Psoas muscle (tissue), 8 donors: ENCODE data around the gene STK40. TPM values are rescaled to one million over a fixed set of nuclear protein-coding genes. Genes with fewer than 3 reads are reported as not detected.

Experiments used
- ATAC-seq, 4 donors: fragments of 200-7000 bp; cut with Tn5 transposase; one replicate each; pipeline ENCODE4 v1.9.1; 2020; ENCODE audit warnings: moderate library complexity in 3 of 4, mild to moderate bottlenecking in 2 of 4
- DNase-seq, 2 donors: peaks; one replicate each; pipeline ENCODE4 v3.0.0-alpha.2; 2020
- H3K27ac ChIP-seq: fragments of 200-600 bp; one replicate; pipeline ENCODE4 v1.8.0; 2022
- H3K27me3 ChIP-seq, 3 donors: fragments of 200-600 bp in 1 of 3; one replicate each; pipeline versions ENCODE4 v1.6.1 to v1.8.0; 2013 to 2022; ENCODE audit warnings: low read length in 2 of 3, mild to moderate bottlenecking in 2 of 3, moderate library complexity in 1 of 3; ENCODE audit not compliant: insufficient read depth in 3 of 3
- H3K36me3 ChIP-seq, 2 donors: fragments of 200-600 bp in 1 of 2; one replicate each; pipeline versions ENCODE4 v1.6.1 to v1.8.0; 2013 to 2022; ENCODE audit warnings: low read depth in 1 of 2, mild to moderate bottlenecking in 1 of 2, moderate library complexity in 1 of 2; ENCODE audit not compliant: insufficient read depth in 1 of 2
- H3K4me1 ChIP-seq: fragments of 200-600 bp; one replicate; pipeline ENCODE4 v1.8.0; 2022
- H3K4me3 ChIP-seq: fragments of 200-600 bp; one replicate; pipeline ENCODE4 v1.8.0; 2022; ENCODE audit warnings: mild to moderate bottlenecking
- H3K9me3 ChIP-seq: fragments of 200-600 bp; one replicate; pipeline ENCODE4 v1.8.0; 2022
- CTCF ChIP-seq: fragments of 200-600 bp; IDR thresholded peaks from one replicate; pipeline ENCODE4 v1.8.0; 2022; ENCODE audit warnings: antibody characterized with exemption
- WGBS, 3 donors: extraction: QIAGEN DNeasy Blood & Tissue Kit; methylation state at CpG; one replicate each; pipeline versions ENCODE4 v1.1.6 to v1.1.7; 2013; 5-methylcytosine and 5-hydroxymethylcytosine counted together
- intact Hi-C, 2 donors: fragments of 100-400 bp; cut with DNase I; formaldehyde crosslinking; loops; one replicate each; pipeline versions ENCODE4 v1.11.0 to v1.14.2; 2022
- polyA plus RNA-seq, 3 donors: library from polyadenylated mRNA; stranded (reverse); fragments of 200-250 nt; gene quantifications; one replicate each; pipeline ENCODE4 v1.2.3, GENCODE V29; 2013
- total RNA-seq, 4 donors: library from RNA; stranded (reverse); fragmentation: NEBNext Ultra II Directional in 2 of 4; extraction: Animal tissue kit (Norgen Biotek cat#: 25700) in 2 of 4; gene quantifications; one replicate each; pipeline versions ENCODE4 v1.2.1 to v1.2.4, GENCODE V29; 2021 to 2023
- donor health status: healthy with polysubstance abuse.
- donor health status: DM: no; HTN: no; CAD: no; lungs with moderate emphysema.
- donor health status: Bipolar disorder and iron deficiency.
- donor health status: healthy.
- donor health status: DM: yes; HTN: yes; CAD: no.
- donor health status: DM: no; HTN: no; CAD: no.
- donor health status: DM: no; HTN: no; CAD: no.
- donor health status: DM: yes; HTN: yes; CAD: no.

STK40 gene
- total and polyA plus RNA-seq, 7 donors: 84.4 to 312 (median 162) TPM

GRCh38 chr1:36369061-36369861, 16.5 kb downstream of the STK40 start:
- Histone ChIP-seq H3K4me1 (peaks cover 78% of the 10 kb centered on the region), H3K9me3 (no peaks in the 10 kb centered on the region), H3K36me3 (peaks cover 3 to 40% of the 10 kb centered on the region in 2 donors), H3K4me3 (no peak overlapping the region), H3K27me3 (no peaks in the 10 kb centered on the region), H3K27ac (peak overlapping the region; percentile 46)
- 63 to 65% (median 65%) methylated on average over 7 of the region's 7 CpGs for WGBS, 3 donors
- intact Hi-C loops: loop anchor here in 1 of 2 donors (5.0 kb wide), 1 partner anchor 67 kb away; no protein-coding TSS in a partner anchor
- DNase-seq (peak; percentile 70 to 80), ATAC-seq (peak; percentile 40 to 58 (median 42))
- TF ChIP-seq CTCF: peak; percentile 98

GRCh38 chr1:36367798-36368197, 17.9 kb downstream of the STK40 start:
- intact Hi-C loops: loop anchor here in 1 of 2 donors (5.0 kb wide), 1 partner anchor 65 kb away; no protein-coding TSS in a partner anchor
- H3K4me1 ChIP-seq: peaks cover 63% of the 10 kb centered on the region

GRCh38 chr1:36367066-36367465, 18.7 kb downstream of the STK40 start:
- TF ChIP-seq CTCF: no peak
- DNase-seq: no peak
- intact Hi-C loops: loop anchor here in 1 of 2 donors (5.0 kb wide), 1 partner anchor 65 kb away; no protein-coding TSS in a partner anchor
- Histone ChIP-seq H3K4me1 (peaks cover 56% of the 10 kb centered on the region), H3K27me3 (no peaks in the 10 kb centered on the region), H3K4me3 (no peak overlapping the region), H3K36me3 (peaks cover 3 to 48% of the 10 kb centered on the region in 2 donors), H3K27ac (peak overlapping the region; percentile 16), H3K9me3 (no peaks in the 10 kb centered on the region)
- WGBS, 3 donors: 72 to 77% (median 77%) methylated on average over 5 of the region's 5 CpGs
- ATAC-seq: no peak

More at GRCh38 chr1:36367798-36368197, 17.9 kb downstream of the STK40 start:
- H3K4me3 ChIP-seq: no peak overlapping the region
- ATAC-seq (no peak), DNase-seq (no peak)
- H3K27ac ChIP-seq: no peak overlapping the region
- peaks cover 3 to 45% of the 10 kb centered on the region in 2 donors for H3K36me3 ChIP-seq
- WGBS, 3 donors: 86 to 91% (median 91%) methylated on average over 4 of the region's 4 CpGs
- no peaks in the 10 kb centered on the region for H3K9me3 ChIP-seq
- no peaks in the 10 kb centered on the region for H3K27me3 ChIP-seq
- no peak for TF ChIP-seq CTCF

- H3K36me3 ChIP-seq: peaks cover 3 to 57% of the 10 kb centered on the region in 2 donors
- no peaks in the 10 kb centered on the region for H3K9me3 ChIP-seq
- intact Hi-C loops: loop anchor here in 1 of 2 donors (5.0 kb wide), 1 partner anchor 64 kb away; no protein-coding TSS in a partner anchor
- no peaks in the 10 kb centered on the region for H3K27me3 ChIP-seq
- H3K4me3 ChIP-seq: no peak overlapping the region
- WGBS, 3 donors: 33 to 44% (median 33%) methylated on average over 18 of the region's 18 CpGs
- H3K27ac ChIP-seq: peak overlapping the region; percentile 24
- peaks cover 47% of the 10 kb centered on the region for H3K4me1 ChIP-seq
- no peak for TF ChIP-seq CTCF
- ATAC-seq (peak in 2 of 4 donors; percentile 20 to 23), DNase-seq (peak in 1 of 2 donors; percentile 69)
Measured at GRCh38 chr1:36366091-36366661, 19.5 kb downstream of the STK40 start.
